HG02973 (cell line): ENCODE results near the gene PTPRT.

ENCODE experiments used
- ATAC-seq: cut with Tn5 transposase; IDR thresholded peaks from one replicate; pipeline ENCODE4 v1.9.1; 2021; ENCODE audit warnings: moderate library complexity; ENCODE audit not compliant: unreplicated experiment

The PTPRT gene

DNA sequence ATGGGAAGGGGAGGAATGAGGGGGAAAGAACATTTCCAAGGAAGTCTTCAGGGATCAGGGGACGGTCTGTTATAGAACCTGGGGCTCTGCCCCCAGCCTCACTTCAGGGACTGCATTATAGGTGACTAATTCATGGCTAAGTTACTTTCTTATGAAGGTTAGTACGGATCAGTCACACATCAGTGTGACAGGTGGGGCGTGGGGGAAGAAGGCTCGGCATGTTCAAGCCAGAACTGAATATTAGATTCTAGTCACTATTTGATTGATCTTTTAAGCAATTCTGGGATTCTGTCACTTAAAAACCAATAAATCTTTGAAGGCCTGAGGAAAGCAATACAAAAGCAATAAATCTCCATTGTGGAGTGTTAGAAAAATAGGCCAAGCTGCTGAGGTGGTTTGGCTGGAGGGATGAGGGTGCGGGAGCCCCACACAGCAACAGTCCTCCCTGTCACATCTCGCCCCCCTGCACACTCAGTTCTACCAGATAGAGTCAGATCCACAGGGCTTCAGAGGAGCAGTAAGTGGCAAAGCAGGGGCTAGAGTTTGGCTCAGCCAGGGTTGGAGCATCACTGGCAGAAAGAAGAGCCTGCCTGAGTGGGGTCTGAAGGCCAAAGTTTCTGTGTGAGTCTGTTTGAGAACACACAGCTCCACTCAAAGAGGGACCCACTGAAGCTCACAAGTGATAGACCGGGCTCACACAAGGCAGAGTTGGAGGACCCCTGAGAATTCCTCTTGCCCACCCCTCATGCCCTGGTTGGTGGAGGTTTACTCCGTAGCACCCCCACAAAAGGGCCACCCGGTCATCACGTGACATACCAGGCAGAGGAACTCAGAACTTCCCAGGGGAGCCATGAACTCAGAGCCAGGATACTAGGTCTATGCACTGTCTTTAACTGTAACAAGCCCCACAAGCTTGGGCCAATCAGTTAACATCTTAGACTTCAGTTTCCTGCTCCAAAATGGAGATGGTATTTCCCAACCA, 843.2 kb downstream of the PTPRT start:
- no peak for ATAC-seq

- ATAC-seq = no peak
These were observed 848.1 kb downstream of the PTPRT start for GRCh38 chr20:42341654-42342053.

GRCh38 chr20:42340368-42340767, 849.3 kb downstream of the PTPRT start:
- ATAC-seq = no peak

DNA sequence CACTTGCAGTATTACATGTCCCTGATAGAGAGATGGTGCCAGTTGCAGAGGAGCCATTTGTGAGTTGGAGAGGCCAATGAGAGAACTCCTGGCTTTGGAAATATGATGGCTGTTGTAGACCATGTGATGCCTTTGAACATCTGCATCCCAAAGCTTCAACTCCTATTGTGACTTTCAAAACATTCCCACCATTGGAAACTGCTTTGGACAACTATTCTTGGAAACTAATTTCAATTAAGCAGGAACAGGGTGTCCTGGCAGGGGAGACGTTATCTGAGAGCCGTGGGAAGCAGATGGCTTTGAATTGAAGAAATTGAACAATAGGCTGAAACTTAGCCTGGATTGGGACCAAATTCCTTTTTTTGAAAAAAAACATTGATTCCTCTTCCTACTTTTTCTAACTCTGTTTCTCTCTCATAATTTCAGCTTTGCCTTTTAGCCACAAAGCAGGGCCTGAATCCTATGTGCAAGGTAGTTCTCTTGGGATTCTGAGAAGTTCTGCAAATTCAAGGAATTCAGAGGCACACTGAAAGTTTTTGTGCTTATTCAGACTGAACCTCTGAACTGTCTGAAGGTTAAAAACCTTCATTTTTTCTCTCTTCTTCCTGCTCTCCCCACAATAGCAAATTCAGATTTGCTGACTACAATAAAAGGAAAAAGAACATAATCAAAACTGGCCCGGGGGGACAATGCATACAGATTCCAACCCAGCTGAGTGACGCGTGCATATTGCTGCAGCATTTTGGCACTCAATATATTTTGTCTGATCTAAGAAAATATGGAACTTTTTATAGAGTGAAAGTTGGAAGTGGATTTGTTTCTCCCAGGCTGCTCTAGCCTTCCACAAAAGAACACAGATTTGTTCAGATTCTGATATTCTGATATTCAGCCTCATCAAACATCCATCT, 851.2 kb downstream of the PTPRT start:
- no peak for ATAC-seq

DNA sequence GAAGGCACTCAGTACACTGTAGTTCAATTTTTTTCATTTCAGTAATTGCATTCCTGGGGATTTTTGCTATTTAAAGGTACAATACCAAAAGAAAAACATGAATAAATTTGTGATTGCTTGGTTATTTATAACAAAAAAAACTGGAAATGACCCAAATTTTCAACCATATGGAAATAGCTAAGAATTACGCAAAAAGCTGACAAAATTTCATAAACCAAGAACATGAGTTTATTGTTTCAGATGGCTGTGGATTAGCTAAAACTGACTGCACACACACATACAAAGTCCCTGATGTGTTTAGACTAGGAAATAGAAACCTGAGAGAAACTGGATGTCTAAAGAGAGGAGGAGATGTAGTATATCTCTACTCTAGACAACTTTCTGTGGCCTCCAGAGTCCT, 853.1 kb downstream of the PTPRT start:
- ATAC-seq = no peak

- no peak for ATAC-seq
These were observed 870.3 kb downstream of the PTPRT start for GRCh38 chr20:42319252-42320013.

GRCh38 chr20:42313704-42314103, 876.0 kb downstream of the PTPRT start:
- ATAC-seq = no peak

DNA sequence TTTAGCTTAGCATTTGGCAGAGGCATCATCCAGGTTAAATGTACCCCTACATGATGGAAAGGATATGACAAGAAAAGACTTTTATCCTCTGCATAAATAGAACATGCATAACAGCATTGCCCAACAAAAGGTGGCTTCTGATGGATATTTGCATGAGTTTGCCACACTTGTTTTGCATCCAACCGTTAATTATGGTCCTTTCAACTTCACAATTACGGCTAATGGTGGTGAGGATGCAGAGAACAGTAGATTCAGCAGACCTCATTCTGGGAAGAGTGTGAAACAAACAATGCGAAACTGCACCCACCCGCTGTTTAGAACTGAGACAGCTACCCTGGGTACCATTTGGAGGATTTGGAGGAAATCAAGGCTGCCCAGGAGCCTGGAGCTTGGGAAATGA, 880.7 kb downstream of the PTPRT start:
- no peak for ATAC-seq

DNA sequence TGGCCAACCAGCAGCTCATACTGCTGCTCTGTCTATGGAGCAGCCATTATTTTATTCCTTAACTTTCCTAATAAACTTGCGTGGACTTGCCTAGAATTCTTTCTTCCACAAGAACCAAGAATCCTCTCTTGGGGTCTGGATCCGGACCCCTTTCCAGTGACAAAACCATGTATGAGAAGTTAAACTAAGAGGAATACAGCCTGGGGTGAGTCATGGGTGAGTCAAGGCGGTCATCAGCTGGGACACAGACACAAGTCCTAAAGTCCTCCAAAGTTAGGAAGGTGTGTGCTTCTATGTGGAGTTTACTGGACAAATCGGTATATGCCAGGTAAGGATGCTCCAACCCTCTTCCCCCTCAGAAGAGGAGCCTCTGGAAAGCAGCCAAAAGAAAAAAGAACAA, 881.5 kb downstream of the PTPRT start:
- no peak for ATAC-seq

- no peak for ATAC-seq
These were observed 894.1 kb downstream of the PTPRT start for GRCh38 chr20:42295592-42295991.

DNA sequence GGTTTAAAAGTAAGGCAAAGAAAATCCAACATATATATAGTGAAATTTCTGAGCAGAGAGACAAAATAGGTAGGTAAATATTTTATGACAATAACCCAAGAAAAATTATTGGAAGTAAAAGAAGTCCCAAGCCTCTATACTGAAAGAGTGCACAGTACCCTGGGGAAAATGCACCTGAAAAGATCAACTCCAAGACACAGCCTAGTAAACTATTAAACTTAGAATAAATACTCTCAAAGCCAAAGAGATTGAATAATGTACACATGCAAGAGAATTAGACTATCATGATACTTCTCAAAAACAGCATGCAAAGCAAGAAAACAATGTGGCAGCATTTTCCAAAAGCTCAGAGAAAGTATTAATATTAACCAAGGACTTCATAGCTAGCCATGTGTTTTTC, 894.7 kb downstream of the PTPRT start:
- no peak for ATAC-seq

DNA sequence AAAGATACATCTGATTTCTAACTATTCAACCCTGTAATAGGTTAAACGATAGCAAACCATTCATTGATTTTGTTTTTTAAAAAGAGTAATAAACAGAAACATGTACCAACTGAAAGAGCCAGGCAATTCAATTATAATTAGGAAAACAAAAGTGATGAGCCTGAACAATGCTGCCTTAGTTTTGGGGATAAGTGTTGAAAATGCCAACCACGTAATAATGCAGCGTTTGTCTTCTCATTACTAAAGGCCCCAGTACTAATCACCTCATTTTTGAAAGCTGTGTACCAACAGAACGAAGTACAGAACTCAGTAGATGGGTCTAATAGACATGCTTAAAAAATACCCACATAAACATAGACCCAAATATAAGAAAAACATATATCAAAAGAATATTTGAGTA, 907.9 kb downstream of the PTPRT start:
- no peak for ATAC-seq

DNA sequence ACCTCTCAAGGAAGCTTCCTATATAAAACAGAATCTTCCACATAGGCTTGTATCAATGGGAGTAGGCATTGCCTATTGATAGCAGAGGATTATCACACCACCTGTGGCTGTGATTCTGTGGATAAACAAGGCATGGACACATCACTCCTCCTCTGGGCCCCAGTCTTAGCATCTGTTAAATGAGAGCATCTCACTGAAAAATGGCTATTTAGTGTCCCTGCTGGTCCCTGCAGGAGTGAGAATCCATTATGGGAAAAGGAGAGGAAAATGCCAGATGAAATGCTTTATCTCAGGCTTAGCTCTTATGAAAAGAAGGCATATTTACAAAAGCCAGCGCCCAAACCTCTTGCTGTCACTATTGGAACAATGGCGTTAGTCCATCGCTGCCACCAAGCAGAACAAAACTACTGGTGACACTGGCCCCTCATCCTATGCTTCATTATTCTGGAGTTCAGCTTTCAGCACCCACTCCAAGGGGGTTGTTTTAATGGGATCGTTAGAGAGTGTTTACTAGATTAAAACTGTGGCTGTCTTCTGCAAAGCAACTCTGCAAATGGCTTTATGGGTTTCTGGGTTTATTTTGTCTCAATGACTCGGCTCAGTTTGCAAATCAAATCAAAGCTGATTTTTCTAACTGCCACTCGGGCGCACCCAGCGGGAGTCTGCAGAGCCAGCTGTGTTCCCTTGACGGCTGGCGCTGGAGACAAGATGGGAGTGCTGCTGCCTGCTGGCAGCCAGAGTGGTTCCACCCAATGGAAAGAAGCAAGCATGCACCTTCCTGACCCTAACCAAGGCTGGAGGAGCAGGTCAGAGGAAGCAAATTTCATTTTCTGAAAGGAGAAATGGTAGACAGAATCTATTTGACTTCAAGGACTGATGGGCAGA, 912.7 kb downstream of the PTPRT start:
- ATAC-seq = no peak

GRCh38 chr20:42274986-42275385, 914.7 kb downstream of the PTPRT start:
- no peak for ATAC-seq

DNA sequence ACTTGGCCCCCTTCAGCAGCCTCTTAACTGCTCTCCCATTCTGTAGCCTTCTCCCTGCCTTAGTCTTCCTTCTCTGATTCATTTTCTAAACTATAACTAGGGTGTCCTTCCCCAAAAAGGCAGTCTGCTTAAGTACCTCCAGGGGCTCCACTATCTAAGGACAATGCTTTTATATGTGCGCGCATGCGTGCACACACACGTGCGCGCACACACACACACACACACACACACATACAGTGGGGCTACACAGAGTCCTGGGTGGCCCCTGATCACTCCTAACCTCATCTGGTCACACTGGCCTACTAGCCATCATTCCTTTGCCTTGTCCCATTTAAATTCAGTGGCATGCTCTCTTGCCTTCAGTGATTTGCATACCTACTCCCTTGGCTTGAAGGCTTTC, 917.2 kb downstream of the PTPRT start:
- ATAC-seq = no peak

- no peak for ATAC-seq
These were observed 919.2 kb downstream of the PTPRT start for GRCh38 chr20:42270539-42270938.

DNA sequence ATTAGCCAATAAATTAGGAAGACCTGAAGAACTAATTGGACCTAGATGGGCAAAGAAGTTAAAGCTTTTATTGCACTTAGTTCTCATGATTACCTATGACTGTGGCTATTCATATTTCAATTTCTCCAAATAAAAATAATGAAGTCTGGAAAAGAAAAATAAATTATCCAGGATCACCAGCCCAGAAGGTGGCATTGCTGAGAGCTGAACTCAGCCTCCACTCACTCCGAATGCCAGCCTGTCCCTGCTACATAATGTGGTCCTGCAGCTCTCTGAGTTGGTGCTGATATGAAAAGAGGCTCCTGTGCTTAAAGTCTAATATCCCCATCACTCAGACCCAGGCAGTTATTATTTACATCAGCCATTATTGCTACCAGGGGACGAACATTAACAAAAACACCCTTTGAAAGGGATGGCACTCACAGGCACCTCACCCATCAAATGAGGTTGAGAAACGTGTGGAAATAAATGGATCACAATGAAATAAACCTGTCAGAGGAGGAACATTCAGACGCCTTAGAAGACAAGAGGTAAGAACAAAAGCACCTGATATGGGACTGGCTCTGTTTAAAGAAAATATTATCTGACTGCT, 921.8 kb downstream of the PTPRT start:
- no peak for ATAC-seq

- ATAC-seq = no peak
These were observed 927.9 kb downstream of the PTPRT start for GRCh38 chr20:42261766-42262270.

DNA sequence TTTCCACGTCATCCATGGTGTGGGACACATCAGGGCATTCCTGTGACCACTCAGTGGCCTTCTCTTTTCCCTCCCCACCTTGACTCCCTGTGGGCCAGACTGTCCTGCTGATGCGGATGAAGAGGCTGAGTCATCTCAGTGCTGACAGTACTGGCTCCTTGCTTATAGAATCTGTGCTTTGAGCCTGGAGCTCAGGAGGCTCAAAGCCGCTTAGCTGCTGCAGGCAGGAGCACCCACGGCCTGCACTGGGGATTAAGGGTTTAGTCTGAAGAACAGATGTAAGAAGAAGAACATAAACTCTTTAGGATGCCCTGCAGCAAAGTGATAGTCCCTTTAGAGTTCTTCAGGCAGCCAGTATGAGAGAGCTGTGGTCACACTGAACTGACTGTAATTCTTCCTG, 929.5 kb downstream of the PTPRT start:
- no peak for ATAC-seq
